GM19455 (cell line): ENCODE measurements around the gene ARL5C.
"Not testable (repeated sequence)": the region's sequence is repeated elsewhere in the genome, so short reads cannot be mapped to it uniquely, and the experiment has no call there.

ENCODE experiments used
- ATAC-seq: cut with Tn5 transposase; IDR thresholded peaks from one replicate; pipeline ENCODE4 v1.9.1; 2021; ENCODE audit not compliant: unreplicated experiment

ARL5C gene

GRCh38 chr17:39141915-39142664 lies 23.9 kb downstream of the ARL5C start:
- ATAC-seq, result no peak

GRCh38 chr17:39141294-39141693 lies 24.7 kb downstream of the ARL5C start:
- no peak for ATAC-seq

GRCh38 chr17:39139561-39139960 lies 26.4 kb downstream of the ARL5C start:
- ATAC-seq, result no peak

GRCh38 chr17:39139161-39139511 lies 26.8 kb downstream of the ARL5C start:
- no peak for ATAC-seq

- ATAC-seq, result no peak
These were observed 27.4 kb downstream of the ARL5C start for GRCh38 chr17:39138431-39139160.

- no peak for ATAC-seq
These were observed 31.1 kb downstream of the ARL5C start for GRCh38 chr17:39134878-39135277.

GRCh38 chr17:39132192-39132610 lies 33.8 kb downstream of the ARL5C start:
- no peak for ATAC-seq

- ATAC-seq, result no peak
These were observed 34.3 kb downstream of the ARL5C start for GRCh38 chr17:39131616-39132015.

- ATAC-seq, result no peak
These were observed 35.8 kb downstream of the ARL5C start for GRCh38 chr17:39130205-39130604.

GRCh38 chr17:39129544-39129943 lies 36.4 kb downstream of the ARL5C start:
- ATAC-seq, result not testable (repeated sequence)

- no peak for ATAC-seq
These were observed 39.5 kb downstream of the ARL5C start for GRCh38 chr17:39126436-39126835.

- ATAC-seq, result no peak
These were observed 40.7 kb downstream of the ARL5C start for GRCh38 chr17:39125143-39125875.

GRCh38 chr17:39123627-39124026 lies 42.3 kb downstream of the ARL5C start:
- ATAC-seq, result no peak

- ATAC-seq, result no peak
These were observed 43.0 kb downstream of the ARL5C start for GRCh38 chr17:39122991-39123390.

- ATAC-seq, result not testable (repeated sequence)
These were observed 44.0 kb downstream of the ARL5C start for GRCh38 chr17:39121919-39122318.

- ATAC-seq, result no peak
These were observed 47.1 kb downstream of the ARL5C start for GRCh38 chr17:39118674-39119419.

- no peak for ATAC-seq
These were observed 49.7 kb downstream of the ARL5C start for GRCh38 chr17:39116224-39116623.

GRCh38 chr17:39115135-39115534 lies 50.8 kb downstream of the ARL5C start:
- ATAC-seq, result no peak

- ATAC-seq, result no peak
These were observed 51.2 kb downstream of the ARL5C start for GRCh38 chr17:39114723-39115122.

GRCh38 chr17:39113871-39114270 lies 52.1 kb downstream of the ARL5C start:
- no peak for ATAC-seq
